ENCODE data around the gene DNAH17. TPM values are rescaled to one million over a fixed set of nuclear protein-coding genes. Genes with fewer than 3 reads are reported as not detected.

DNAH17 gene
- total and polyA plus RNA-seq, 2 of the 13 experiments (the other 11 are each of a cell fraction or from before 2014, with no cell fraction given), result 0.86 to 1.6 TPM

DNA sequence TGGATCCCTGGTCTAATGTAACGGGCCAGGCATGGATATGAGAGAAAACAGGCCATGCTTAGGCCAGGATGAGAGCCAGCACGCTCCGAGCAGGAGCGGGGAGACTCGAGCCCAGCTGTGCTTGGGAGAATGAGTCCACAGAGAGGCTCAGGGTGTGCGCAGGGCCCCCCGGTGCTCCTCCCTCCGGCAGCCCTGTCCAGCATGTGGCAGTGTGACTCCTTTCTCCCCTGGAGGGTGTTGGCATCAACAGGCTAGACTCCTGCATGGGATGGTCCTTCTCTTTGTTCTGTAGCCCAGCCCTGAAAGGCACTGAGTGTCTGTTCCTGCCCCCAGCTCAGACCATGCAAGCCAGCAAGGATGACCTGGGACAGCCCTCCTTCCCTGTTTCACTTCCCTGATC is 175.3 kb downstream of the DNAH17 start:
- FAIRE-seq (no peak), ATAC-seq (no peak), DNase-seq (ENCODE audit: low spot score) (no peak)
- ChIA-PET POLR2A (interaction anchor here (0.6 to 2.4 kb wide), 2 partner anchors 20 to 25 kb away, joined by 3 to 6 read pairs; no protein-coding TSS in a partner anchor), CTCF (ENCODE audit: low intra/inter-chr PET ratio, low total read pairs) (no interaction called here)
- H3K9me3 ChIP-seq (ENCODE audit: low read length), result no peaks in the 10 kb centered on the region
- in situ Hi-C loops (cut with HindIII; ENCODE audit: extremely low pct_ligation_motif_present, low pct_unique_long_range_greater_than_20kb), result no loop called here
- H3K4me1 ChIP-seq (ENCODE audit: insufficient read depth, low read length), result peaks cover 38% of the 10 kb centered on the region
- intact Hi-C loops (cut with micrococcal nuclease; ENCODE audit: unreplicated experiment), result no loop called here
- no peaks in the 10 kb centered on the region for H3K79me2 ChIP-seq (ENCODE audit: insufficient read depth, low read length)
- peaks cover 12% of the 10 kb centered on the region; the same call in 1 of the 2 replicates for H4K20me1 ChIP-seq (ENCODE audit: insufficient read depth, low read length)
- no peak overlapping the region for H3K4me3 ChIP-seq (replicated peaks in 1 of 3; ENCODE audit: insufficient read depth in 1 of 3, low read depth in 2 of 3, low read length in 3 of 3)
- H3K27me3 ChIP-seq (ENCODE audit: control insufficient read depth in 1 of 2, insufficient read depth in 2 of 2, low read length in 2 of 2), result no peaks in the 10 kb centered on the region
- H3K27ac ChIP-seq (ENCODE audit: extremely low read length, insufficient read depth, low read length), result no peak overlapping the region
- no peak overlapping the region for H2AFZ ChIP-seq (ENCODE audit: low read length)
- WGBS (ENCODE audit: low lambda C conversion rate), result 98% methylated on average over 4 of the region's 8 CpGs
- H3K36me3 ChIP-seq (replicated peaks in 1 of 2; ENCODE audit: control insufficient read depth in 1 of 2, insufficient read depth in 2 of 2, low read length in 2 of 2), result peaks cover 42 to 85% of the 10 kb centered on the region in 2 experiments
- no peak overlapping the region for H3K4me2 ChIP-seq (ENCODE audit: low read depth, low read length)
- BruUV-seq (replicated peaks), result no TSS peak
- H3K9ac ChIP-seq (ENCODE audit: insufficient read depth, low read depth, low read length), result no peak overlapping the region
- TF ChIP-seq ZNF180 (CRISPR knock-in tag; IDR thresholded peaks at IDR 0.05; ENCODE audit: borderline replicate concordance, low read depth) (no peak), GLMP (CRISPR knock-in tag; IDR thresholded peaks at IDR 0.05; ENCODE audit: borderline replicate concordance) (no peak), XRCC5 (optimal IDR thresholded peaks at IDR 0.05; ENCODE audit: low read length) (no peak), ZBTB42 (CRISPR knock-in tag; IDR thresholded peaks at IDR 0.05) (no peak), ZNF10 (CRISPR knock-in tag; IDR thresholded peaks at IDR 0.05; ENCODE audit: borderline replicate concordance, low read depth) (no peak), NR2F1 (CRISPR knock-in tag; IDR thresholded peaks at IDR 0.05) (no peak), ESRRA (CRISPR knock-in tag; IDR thresholded peaks at IDR 0.05; ENCODE audit: low read depth) (no peak), ZNF746 (CRISPR knock-in tag; IDR thresholded peaks at IDR 0.05) (no peak), ZNF343 (CRISPR knock-in tag; IDR thresholded peaks at IDR 0.05) (no peak), SAP130 (CRISPR knock-in tag; IDR thresholded peaks at IDR 0.05; ENCODE audit: low read depth) (no peak), ARNT2 (CRISPR knock-in tag; IDR thresholded peaks at IDR 0.05; ENCODE audit: low read depth) (no peak)
- TF ChIP-seq, protein P1, sequence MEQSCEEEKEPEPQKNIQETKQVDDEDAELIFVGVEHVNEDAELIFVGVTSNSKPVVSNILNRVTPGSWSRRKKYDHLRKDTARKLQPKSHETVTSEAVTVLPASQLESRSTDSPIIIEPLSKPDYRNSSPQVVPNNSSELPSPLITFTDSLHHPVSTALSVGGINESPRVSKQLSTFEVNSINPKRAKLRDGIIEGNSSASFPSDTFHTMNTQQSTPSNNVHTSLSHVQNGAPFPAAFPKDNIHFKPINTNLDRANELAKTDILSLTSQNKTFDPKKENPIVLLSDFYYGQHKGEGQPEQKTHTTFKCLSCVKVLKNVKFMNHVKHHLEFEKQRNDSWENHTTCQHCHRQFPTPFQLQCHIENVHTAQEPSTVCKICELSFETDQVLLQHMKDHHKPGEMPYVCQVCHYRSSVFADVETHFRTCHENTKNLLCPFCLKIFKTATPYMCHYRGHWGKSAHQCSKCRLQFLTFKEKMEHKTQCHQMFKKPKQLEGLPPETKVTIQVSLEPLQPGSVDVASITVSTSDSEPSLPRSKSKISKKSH (CRISPR knock-in tag; IDR thresholded peaks at IDR 0.05; ENCODE audit: borderline replicate concordance), result no peak

Data from HepG2 (cell line).